Peyer's patch (tissue), 4 donors: ENCODE measurements around the gene WLS. TPM values are rescaled to one million over a fixed set of nuclear protein-coding genes. Genes with fewer than 3 reads are reported as not detected.

Experiments
- DNase-seq, 3 donors: peaks; one replicate each; pipeline ENCODE4 v3.0.0-alpha.2; 2017 to 2019
- H3K27ac ChIP-seq, 4 donors: fragments of 200-600 bp; sonication (generic); one replicate each; pipeline ENCODE4 v1.5.1; 2016 to 2019
- H3K27me3 ChIP-seq, 2 donors: fragments of 200-600 bp; sonication (generic); one replicate each; pipeline ENCODE4 v1.5.1; 2019
- H3K36me3 ChIP-seq, 3 donors: fragments of 200-600 bp; sonication (generic); one replicate each; pipeline ENCODE4 v1.5.1; 2016 to 2019
- H3K4me1 ChIP-seq, 4 donors: fragments of 200-600 bp; sonication (generic); one replicate each; pipeline ENCODE4 v1.5.1; 2016 to 2019
- H3K4me3 ChIP-seq, 4 donors: fragments of 200-600 bp; sonication (generic); 1 replicate in 3 of 4; 2 replicates in 1 of 4; pipeline ENCODE4 v1.5.1; 2016 to 2019; ENCODE audit warnings: mild to moderate bottlenecking in 1 of 4
- H3K9me3 ChIP-seq, 4 donors: fragments of 200-600 bp; sonication (generic); one replicate each; pipeline ENCODE4 v1.5.1; 2016 to 2019; ENCODE audit warnings: mild to moderate bottlenecking in 1 of 4
- CTCF ChIP-seq, 6 experiments: fragments of 450-650 bp in 4 of 6; fragments of 200-600 bp in 2 of 6; sonication (generic) in 1 of 6; IDR thresholded peaks; one replicate each; pipeline ENCODE4 v1.5.1; 2017 to 2019; ENCODE audit warnings: antibody characterized with exemption in 6 of 6, mild to moderate bottlenecking in 3 of 6, moderate library complexity in 1 of 6
- POLR2A ChIP-seq, 2 donors: fragments of 450-650 bp; IDR thresholded peaks; one replicate each; pipeline ENCODE4 v1.5.1; 2017; ENCODE audit warnings: antibody characterized with exemption in 2 of 2, mild to moderate bottlenecking in 2 of 2, moderate library complexity in 2 of 2
- total RNA-seq, 4 donors: library from RNA; depleted of rRNA; stranded (reverse); fragments of >200 nt; gene quantifications; one replicate each; pipeline ENCODE4 v1.1.0, GENCODE V29; 2016

Gene WLS
- total RNA-seq, 4 donors from 2014 or later = 46.1 to 140 (median 73.8) TPM

GRCh38 chr1:68151690-68152089, 80.6 kb downstream of the WLS start:
- peaks cover 0 to 60% (median 0%) of the 10 kb centered on the region in 3 donors for H3K36me3 ChIP-seq

GRCh38 chr1:68149907-68150306, 82.4 kb downstream of the WLS start:
- Histone ChIP-seq H3K27me3 (no peaks in the 10 kb centered on the region), H3K9me3 (no peaks in the 10 kb centered on the region), H3K27ac (no peak overlapping the region), H3K4me1 (peaks cover 0 to 13% (median 0%) of the 10 kb centered on the region in 4 donors), H3K36me3 (peaks cover 0 to 58% (median 0%) of the 10 kb centered on the region in 3 donors), H3K4me3 (no peak overlapping the region)
- no peak for DNase-seq
- no peak for TF ChIP-seq CTCF (IDR thresholded peaks at IDR 0.05)
- TF ChIP-seq POLR2A (IDR thresholded peaks at IDR 0.05) = no peak

More at GRCh38 chr1:68151690-68152089, 80.6 kb downstream of the WLS start:
- DNase-seq = no peak
- no peaks in the 10 kb centered on the region for H3K9me3 ChIP-seq
- H3K27me3 ChIP-seq = no peaks in the 10 kb centered on the region
- no peaks in the 10 kb centered on the region for H3K4me1 ChIP-seq
- H3K4me3 ChIP-seq = no peak overlapping the region
- H3K27ac ChIP-seq = no peak overlapping the region
- TF ChIP-seq POLR2A (IDR thresholded peaks at IDR 0.05) (no peak), CTCF (IDR thresholded peaks at IDR 0.05) (no peak)

- no peak for TF ChIP-seq POLR2A (IDR thresholded peaks at IDR 0.05)
- no peak for TF ChIP-seq CTCF (IDR thresholded peaks at IDR 0.05)
- peaks cover 0 to 16% (median 0%) of the 10 kb centered on the region in 4 donors for H3K4me1 ChIP-seq
- no peak overlapping the region for H3K27ac ChIP-seq
- no peak for DNase-seq
- no peaks in the 10 kb centered on the region for H3K27me3 ChIP-seq
- H3K4me3 ChIP-seq = no peak overlapping the region
- no peaks in the 10 kb centered on the region for H3K9me3 ChIP-seq
- H3K36me3 ChIP-seq = peaks cover 0 to 54% (median 0%) of the 10 kb centered on the region in 3 donors
Measured at GRCh38 chr1:68149110-68149798, 83.1 kb downstream of the WLS start.

- no peak for DNase-seq
- Histone ChIP-seq H3K4me3 (no peak overlapping the region), H3K27me3 (no peaks in the 10 kb centered on the region), H3K9me3 (no peaks in the 10 kb centered on the region), H3K36me3 (peaks cover 0 to 51% (median 0%) of the 10 kb centered on the region in 3 donors), H3K4me1 (peaks cover 0 to 16% (median 0%) of the 10 kb centered on the region in 4 donors), H3K27ac (no peak overlapping the region)
- TF ChIP-seq CTCF (IDR thresholded peaks at IDR 0.05) (no peak), POLR2A (IDR thresholded peaks at IDR 0.05) (no peak)
Measured at GRCh38 chr1:68148631-68149030, 83.7 kb downstream of the WLS start.

GRCh38 chr1:68147534-68148171, 84.7 kb downstream of the WLS start:
- Histone ChIP-seq H3K9me3 (no peaks in the 10 kb centered on the region), H3K27me3 (no peaks in the 10 kb centered on the region), H3K27ac (no peak overlapping the region), H3K36me3 (peaks cover 0 to 42% (median 0%) of the 10 kb centered on the region in 3 donors), H3K4me3 (no peak overlapping the region), H3K4me1 (peaks cover 0 to 16% (median 0%) of the 10 kb centered on the region in 4 donors)
- TF ChIP-seq POLR2A (IDR thresholded peaks at IDR 0.05) (no peak), CTCF (IDR thresholded peaks at IDR 0.05) (no peak)
- no peak for DNase-seq
